PC-3 (cell line): ENCODE results near the gene FSIP1. TPM values are rescaled to one million over a fixed set of nuclear protein-coding genes. Genes with fewer than 3 reads are reported as not detected.

Experiments used
- ATAC-seq: fragments of 200-7000 bp; cut with Tn5 transposase; 2 replicates; pipeline ENCODE4 v1.9.1; 2020; ENCODE audit warnings: mild to moderate bottlenecking, moderate library complexity
- BruUV-seq: library from RNA; stranded (reverse); fragments of 400-500 nt; replicated peaks from 2 replicates; lab custom pipeline; 2021; lab: Mats Ljungman, UMichigan
- CTCF ChIA-PET: fragments of 300-600 bp; sonication (Branson Sonifier 250); formaldehyde crosslinking; loops from one replicate; lab custom pipeline; 2022; ENCODE audit warnings: antibody characterized with exemption; lab: Charles Lee
- POLR2A ChIA-PET: fragments of 300-600 bp; sonication (Branson Sonifier 250); formaldehyde crosslinking; loops from one replicate; lab custom pipeline; 2022; ENCODE audit warnings: antibody characterized with exemption; ENCODE audit not compliant: unreplicated experiment; lab: Charles Lee
- DNase-seq: peaks from one replicate; pipeline ENCODE4 v3.0.0-alpha.2; 2015
- H2AFZ ChIP-seq: fragments of 300-600 bp; sonication (generic); 2 replicates; pipeline ENCODE4 v1.6.0; 2016; ENCODE audit warnings: antibody characterized with exemption, low read length
- H3F3A ChIP-seq: fragments of 300-600 bp; sonication (generic); one replicate; pipeline ENCODE4 v1.6.0; 2017; ENCODE audit warnings: antibody characterized with exemption, low read length, control low read depth, mild to moderate bottlenecking; ENCODE audit not compliant: unreplicated experiment
- H3K27ac ChIP-seq: fragments of 300-600 bp; sonication (generic); 2 replicates; pipeline ENCODE4 v1.5.1; 2016; ENCODE audit warnings: mild to moderate bottlenecking, low read length
- H3K27me3 ChIP-seq: fragments of 300-600 bp; sonication (generic); 2 replicates; pipeline ENCODE4 v1.6.1; 2016; ENCODE audit warnings: low read length, mixed read lengths
- H3K36me3 ChIP-seq: fragments of 300-600 bp; sonication (generic); 2 replicates; pipeline ENCODE4 v1.6.1; 2016; ENCODE audit warnings: low read depth, mixed run types, low read length, mixed read lengths
- H3K4me1 ChIP-seq: fragments of 300-600 bp; sonication (generic); 2 replicates; pipeline ENCODE4 v1.5.1; 2016; ENCODE audit warnings: low read length; ENCODE audit not compliant: insufficient read depth
- H3K4me2 ChIP-seq: fragments of 300-600 bp; sonication (generic); 2 replicates; pipeline ENCODE4 v1.6.0; 2016; ENCODE audit warnings: low read length
- H3K4me3 ChIP-seq: fragments of 300-600 bp; sonication (generic); 2 replicates; pipeline ENCODE4 v1.5.1; 2016; ENCODE audit warnings: mild to moderate bottlenecking, low read length, mixed read lengths
- H3K79me2 ChIP-seq: fragments of 300-600 bp; sonication (generic); 2 replicates; pipeline ENCODE4 v1.6.1; 2017; ENCODE audit warnings: low read length, mixed read lengths
- H3K9ac ChIP-seq: fragments of 300-600 bp; sonication (generic); 2 replicates; pipeline ENCODE4 v1.6.0; 2016; ENCODE audit warnings: mild to moderate bottlenecking, low read length
- H3K9me2 ChIP-seq: fragments of 300-600 bp; sonication (generic); replicated peaks from 2 replicates; pipeline ENCODE4 v1.6.1; 2016; ENCODE audit warnings: mixed run types, low read length, mixed read lengths
- H3K9me3 ChIP-seq: fragments of 300-600 bp; sonication (generic); 2 replicates; pipeline ENCODE4 v1.6.1; 2016; ENCODE audit warnings: low read length, mixed read lengths
- H4K20me1 ChIP-seq: fragments of 300-600 bp; sonication (generic); 2 replicates; pipeline ENCODE4 v1.6.1; 2016; ENCODE audit warnings: low read length, mixed read lengths
- EZH2 ChIP-seq: fragments of 300-600 bp; sonication (generic); IDR thresholded peaks from one replicate; pipeline ENCODE4 v1.6.1; 2017; ENCODE audit warnings: antibody characterized with exemption, mild to moderate bottlenecking, low read length; ENCODE audit not compliant: unreplicated experiment
- EZH2phosphoT487 ChIP-seq: fragments of 300-600 bp; sonication (generic); IDR thresholded peaks from 2 replicates; pipeline ENCODE4 v1.6.1; 2018; ENCODE audit warnings: mild to moderate bottlenecking, antibody characterized with exemption, low read length, borderline replicate concordance
- intact Hi-C: fragments of 100-400 bp; cut with micrococcal nuclease; formaldehyde crosslinking; loops from 2 replicates; pipeline ENCODE4 v1.9.0; 2023
- total RNA-seq: library from RNA; depleted of rRNA; stranded (reverse); fragments of >200 nt; gene quantifications from 2 replicates; pipeline ENCODE4 v1.2.3, GENCODE V29; 2014
- TF ChIP-seq, protein P1 (sequence below): fragments of 300-600 bp; sonication (generic); conservative IDR thresholded peaks from 2 replicates; pipeline ENCODE4 v1.5.1; 2017; ENCODE audit warnings: antibody characterized with exemption, low read depth, mild to moderate bottlenecking, low read length

The FSIP1 gene
- total RNA-seq, 1 experiment from 2014 or later: 0.07 TPM

DNA sequence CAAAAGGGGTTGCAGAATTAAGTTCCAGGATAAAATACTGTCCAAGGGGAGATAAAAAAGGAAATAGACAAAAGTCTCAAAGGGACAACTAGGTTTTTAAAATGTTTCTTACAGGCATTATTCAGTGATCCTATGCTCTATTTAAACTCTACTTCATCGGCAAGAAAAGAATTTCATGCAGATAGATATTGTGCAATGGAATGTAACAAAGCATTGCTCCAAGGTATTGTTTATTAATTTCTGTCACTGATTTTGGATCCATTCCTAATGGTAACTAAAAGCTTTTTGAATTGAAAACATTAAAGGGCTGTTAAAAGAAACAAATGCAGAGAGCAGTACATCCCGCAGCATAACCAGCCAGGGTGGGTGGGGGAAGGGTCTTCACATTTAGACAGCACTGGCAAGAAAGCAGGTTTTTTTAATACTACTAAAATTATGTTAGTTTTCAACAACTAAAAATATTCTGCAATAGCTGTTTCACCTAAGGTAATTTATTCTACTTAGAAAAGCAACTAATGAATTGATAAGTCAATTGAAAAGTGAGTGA lies 118.9 kb downstream of the FSIP1 start:
- no peak overlapping the region for H3K4me2 ChIP-seq
- no peaks in the 10 kb centered on the region for H4K20me1 ChIP-seq
- H3K36me3 ChIP-seq: no peaks in the 10 kb centered on the region
- TF ChIP-seq, protein P1, sequence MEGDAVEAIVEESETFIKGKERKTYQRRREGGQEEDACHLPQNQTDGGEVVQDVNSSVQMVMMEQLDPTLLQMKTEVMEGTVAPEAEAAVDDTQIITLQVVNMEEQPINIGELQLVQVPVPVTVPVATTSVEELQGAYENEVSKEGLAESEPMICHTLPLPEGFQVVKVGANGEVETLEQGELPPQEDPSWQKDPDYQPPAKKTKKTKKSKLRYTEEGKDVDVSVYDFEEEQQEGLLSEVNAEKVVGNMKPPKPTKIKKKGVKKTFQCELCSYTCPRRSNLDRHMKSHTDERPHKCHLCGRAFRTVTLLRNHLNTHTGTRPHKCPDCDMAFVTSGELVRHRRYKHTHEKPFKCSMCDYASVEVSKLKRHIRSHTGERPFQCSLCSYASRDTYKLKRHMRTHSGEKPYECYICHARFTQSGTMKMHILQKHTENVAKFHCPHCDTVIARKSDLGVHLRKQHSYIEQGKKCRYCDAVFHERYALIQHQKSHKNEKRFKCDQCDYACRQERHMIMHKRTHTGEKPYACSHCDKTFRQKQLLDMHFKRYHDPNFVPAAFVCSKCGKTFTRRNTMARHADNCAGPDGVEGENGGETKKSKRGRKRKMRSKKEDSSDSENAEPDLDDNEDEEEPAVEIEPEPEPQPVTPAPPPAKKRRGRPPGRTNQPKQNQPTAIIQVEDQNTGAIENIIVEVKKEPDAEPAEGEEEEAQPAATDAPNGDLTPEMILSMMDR: no peak
- TF ChIP-seq EZH2 (no peak), EZH2phosphoT487 (no peak)
- ATAC-seq: no peak
- intact Hi-C loops: no loop called here
- no peak overlapping the region for H3K9ac ChIP-seq
- no peaks in the 10 kb centered on the region for H3K27me3 ChIP-seq
- no peak for DNase-seq
- no peaks in the 10 kb centered on the region for H3K9me2 ChIP-seq
- no TSS peak for BruUV-seq
- H3K27ac ChIP-seq: no peak overlapping the region
- 0 out of 2 replicates have a peak, but pooled peaks cover 2% of the 10 kb centered on the region for H3K9me3 ChIP-seq
- no peak overlapping the region for H2AFZ ChIP-seq
- H3K79me2 ChIP-seq: no peaks in the 10 kb centered on the region
- no peak overlapping the region for H3K4me3 ChIP-seq
- POLR2A ChIA-PET: no interaction called here
- peaks cover 6% of the 10 kb centered on the region; the same call in 1 of the 2 replicates for H3K4me1 ChIP-seq
- CTCF ChIA-PET: interaction anchor here (0.6 kb wide), 1 partner anchor 339 kb away, joined by 3 read pairs; no protein-coding TSS in a partner anchor
- no peaks in the 10 kb centered on the region for H3F3A ChIP-seq

DNA sequence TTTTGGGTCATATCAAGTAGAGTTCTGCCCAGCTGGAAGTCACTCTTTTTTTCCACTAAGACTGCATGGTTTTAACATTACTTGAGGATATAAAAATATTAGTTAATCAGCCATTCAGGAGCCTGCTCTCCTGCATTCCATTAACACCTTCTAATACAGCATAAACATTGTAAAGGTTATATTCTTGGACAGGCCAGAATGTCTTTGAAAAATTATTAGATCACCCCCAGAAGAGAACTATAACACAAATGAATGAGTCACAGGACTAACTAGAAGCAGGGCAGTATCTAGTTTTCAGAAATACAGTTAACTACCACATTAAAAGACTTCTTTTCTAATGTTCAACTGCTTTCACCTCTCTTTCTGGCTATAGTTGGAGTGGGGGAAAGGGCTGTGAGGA lies 120.9 kb downstream of the FSIP1 start:
- H4K20me1 ChIP-seq: no peaks in the 10 kb centered on the region
- ATAC-seq (peak; percentile 14; the same call in 1 of the 2 replicates), DNase-seq (no peak)
- H3K9me2 ChIP-seq: no peaks in the 10 kb centered on the region
- H3K4me3 ChIP-seq: no peak overlapping the region
- BruUV-seq: no TSS peak
- 0 out of 2 replicates have a peak, but pooled peaks cover 5% of the 10 kb centered on the region for H3K9me3 ChIP-seq
- intact Hi-C loops: no loop called here
- H3K27ac ChIP-seq: no peak overlapping the region
- H2AFZ ChIP-seq: no peak overlapping the region
- H3K4me1 ChIP-seq: peaks cover 19% of the 10 kb centered on the region
- CTCF ChIA-PET: no interaction called here
- peaks cover 3% of the 10 kb centered on the region; the same call in 1 of the 2 replicates for H3K36me3 ChIP-seq
- H3K79me2 ChIP-seq: no peaks in the 10 kb centered on the region
- no peak overlapping the region for H3K4me2 ChIP-seq
- TF ChIP-seq, protein P1: no peak
- TF ChIP-seq EZH2 (no peak), EZH2phosphoT487 (no peak)
- H3K9ac ChIP-seq: no peak overlapping the region
- H3F3A ChIP-seq: no peaks in the 10 kb centered on the region
- POLR2A ChIA-PET: no interaction called here
- H3K27me3 ChIP-seq: no peaks in the 10 kb centered on the region

DNA sequence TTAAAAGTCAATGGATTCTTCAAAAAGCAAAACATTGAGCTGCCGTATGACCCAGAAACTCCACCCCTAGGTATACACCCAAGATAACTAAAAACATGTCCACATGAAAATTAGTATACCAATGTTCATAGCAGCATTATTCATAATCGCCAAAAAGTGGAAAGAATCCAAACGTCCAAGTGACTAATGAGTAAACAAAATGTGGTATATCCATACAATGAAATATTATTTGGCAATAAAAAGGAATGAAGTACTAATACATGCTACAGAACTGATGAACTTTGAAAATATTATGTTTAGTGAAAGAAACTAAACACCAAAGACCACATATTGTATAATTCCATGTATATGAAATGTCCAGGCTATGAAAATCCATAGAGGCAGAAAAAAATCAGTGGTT lies 123.9 kb downstream of the FSIP1 start:
- ChIA-PET CTCF (interaction anchor here (0.7 kb wide), 1 partner anchor 226 kb away, joined by 7 read pairs; no protein-coding TSS in a partner anchor), POLR2A (no interaction called here)
- Histone ChIP-seq H3K27ac (no peak overlapping the region), H3K9ac (no peak overlapping the region), H3K4me1 (peaks cover 20% of the 10 kb centered on the region), H3F3A (no peaks in the 10 kb centered on the region), H3K9me2 (no peaks in the 10 kb centered on the region), H3K27me3 (no peaks in the 10 kb centered on the region), H3K79me2 (no peaks in the 10 kb centered on the region), H3K36me3 (peaks cover 3% of the 10 kb centered on the region; the same call in 1 of the 2 replicates), H3K4me2 (no peak overlapping the region), H2AFZ (no peak overlapping the region), H3K9me3 (0 out of 2 replicates have a peak, but pooled peaks cover 5% of the 10 kb centered on the region), H3K4me3 (no peak overlapping the region), H4K20me1 (no peaks in the 10 kb centered on the region)
- no peak for DNase-seq
- no TSS peak for BruUV-seq
- intact Hi-C loops: no loop called here
- no peak for ATAC-seq
- TF ChIP-seq, protein P1: no peak
- TF ChIP-seq EZH2phosphoT487: no peak
- TF ChIP-seq EZH2: no peak
